ENCODE data around the gene TSPAN5. TPM values are rescaled to one million over a fixed set of nuclear protein-coding genes. Genes with fewer than 3 reads are reported as not detected.

TSPAN5 gene
- total RNA-seq, 6 experiments from 2014 or later, result 59.6 to 75.4 (median 67.6) TPM

DNA sequence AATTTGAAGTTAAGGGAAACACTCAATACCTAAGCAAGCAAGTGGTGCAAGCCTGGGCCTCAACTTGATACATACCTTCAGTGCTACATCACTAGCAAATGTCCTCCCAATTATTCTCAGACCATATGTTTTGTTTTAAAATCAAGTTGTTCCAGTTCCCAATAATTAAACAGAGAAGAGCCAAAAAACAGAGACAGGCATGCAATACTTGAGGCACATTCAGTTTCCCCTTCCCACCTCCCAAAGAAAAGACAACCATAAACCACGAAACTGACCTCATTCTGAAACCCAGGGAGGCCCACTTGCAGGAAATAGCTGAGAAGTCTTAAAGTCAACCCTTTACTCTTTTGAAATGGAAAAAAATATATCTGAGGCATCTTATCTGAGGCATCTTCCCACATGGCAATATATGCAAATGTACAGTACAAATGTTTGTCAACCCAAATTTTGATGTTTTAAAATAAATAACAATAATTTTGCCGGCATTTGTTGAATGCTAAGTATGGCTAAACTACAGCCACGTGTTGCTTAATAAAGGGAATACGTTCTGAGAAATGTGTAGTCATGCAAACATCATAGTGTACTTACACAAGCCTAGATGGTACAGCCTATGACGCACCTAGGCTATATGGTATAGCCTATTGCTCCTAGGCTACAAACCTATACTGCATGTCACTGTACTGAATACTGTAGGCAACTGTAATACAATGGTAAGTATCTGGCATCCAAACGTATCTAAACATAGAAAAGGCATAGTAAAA, 147.5 kb downstream of the TSPAN5 start:
- no peaks in the 10 kb centered on the region for H3K9me3 Mint-ChIP-seq
- H3K36me3 Mint-ChIP-seq (ENCODE audit: low read depth), result peaks cover 11% of the 10 kb centered on the region
- TF ChIP-seq, protein P1, sequence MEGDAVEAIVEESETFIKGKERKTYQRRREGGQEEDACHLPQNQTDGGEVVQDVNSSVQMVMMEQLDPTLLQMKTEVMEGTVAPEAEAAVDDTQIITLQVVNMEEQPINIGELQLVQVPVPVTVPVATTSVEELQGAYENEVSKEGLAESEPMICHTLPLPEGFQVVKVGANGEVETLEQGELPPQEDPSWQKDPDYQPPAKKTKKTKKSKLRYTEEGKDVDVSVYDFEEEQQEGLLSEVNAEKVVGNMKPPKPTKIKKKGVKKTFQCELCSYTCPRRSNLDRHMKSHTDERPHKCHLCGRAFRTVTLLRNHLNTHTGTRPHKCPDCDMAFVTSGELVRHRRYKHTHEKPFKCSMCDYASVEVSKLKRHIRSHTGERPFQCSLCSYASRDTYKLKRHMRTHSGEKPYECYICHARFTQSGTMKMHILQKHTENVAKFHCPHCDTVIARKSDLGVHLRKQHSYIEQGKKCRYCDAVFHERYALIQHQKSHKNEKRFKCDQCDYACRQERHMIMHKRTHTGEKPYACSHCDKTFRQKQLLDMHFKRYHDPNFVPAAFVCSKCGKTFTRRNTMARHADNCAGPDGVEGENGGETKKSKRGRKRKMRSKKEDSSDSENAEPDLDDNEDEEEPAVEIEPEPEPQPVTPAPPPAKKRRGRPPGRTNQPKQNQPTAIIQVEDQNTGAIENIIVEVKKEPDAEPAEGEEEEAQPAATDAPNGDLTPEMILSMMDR (IDR thresholded peaks at IDR 0.05), result no peak
- peak; percentile 81 for DNase-seq
- no peaks in the 10 kb centered on the region; the same call in 1 of the 2 replicates for H3K27me3 Mint-ChIP-seq (ENCODE audit: insufficient read depth)
- H3K4me3 Mint-ChIP-seq, result peak overlapping the region; percentile 68
- H3K4me1 Mint-ChIP-seq (ENCODE audit: low read depth), result peaks cover 93% of the 10 kb centered on the region
- peak overlapping the region; percentile 93 for H3K27ac Mint-ChIP-seq

DNA sequence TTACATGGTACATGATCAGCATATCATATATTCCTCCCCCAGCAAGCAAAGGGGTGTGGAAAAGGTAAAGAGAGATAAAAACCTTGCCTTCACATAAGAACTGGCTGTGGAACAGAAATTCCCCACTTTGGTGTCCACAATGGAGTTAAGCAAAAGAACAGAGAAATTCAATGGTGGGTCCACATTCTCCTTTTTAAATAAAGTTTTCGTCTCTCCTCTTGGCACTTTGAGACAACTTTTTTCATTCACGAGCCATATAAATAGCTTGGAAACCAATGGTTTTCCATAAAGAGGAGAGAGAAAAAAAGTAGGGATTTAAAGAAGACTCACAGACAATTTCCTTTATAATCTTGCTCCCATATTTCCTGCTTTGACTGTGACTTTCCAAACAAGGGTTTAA, 148.1 kb downstream of the TSPAN5 start:
- no peaks in the 10 kb centered on the region; the same call in 1 of the 2 replicates for H3K27me3 Mint-ChIP-seq (ENCODE audit: insufficient read depth)
- H3K27ac Mint-ChIP-seq, result peak overlapping the region; percentile 93
- no peak for DNase-seq
- H3K36me3 Mint-ChIP-seq (ENCODE audit: low read depth), result peaks cover 17% of the 10 kb centered on the region
- TF ChIP-seq, protein P1 (IDR thresholded peaks at IDR 0.05), result no peak
- peak overlapping the region; percentile 68 for H3K4me3 Mint-ChIP-seq
- no peaks in the 10 kb centered on the region for H3K9me3 Mint-ChIP-seq
- H3K4me1 Mint-ChIP-seq (ENCODE audit: low read depth), result peaks cover 93% of the 10 kb centered on the region

DNA sequence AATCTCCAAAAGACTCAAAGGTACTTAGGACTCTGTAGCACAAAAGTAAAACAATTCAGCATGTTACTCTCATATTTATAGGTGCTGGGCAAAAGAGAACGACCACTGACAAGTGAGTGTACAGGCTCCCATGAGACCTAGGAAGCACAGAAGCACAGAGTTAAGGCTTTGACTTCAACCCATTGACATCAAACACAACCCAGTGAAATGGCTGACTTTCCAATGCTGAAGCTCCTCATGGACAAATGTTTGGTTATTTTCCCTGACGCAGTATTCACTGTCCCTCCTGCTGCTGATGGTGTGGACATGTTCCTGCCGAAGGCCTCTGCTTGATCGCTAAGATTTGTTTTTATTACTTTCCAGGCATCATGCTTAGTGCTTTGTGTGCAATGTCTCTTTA, 148.7 kb downstream of the TSPAN5 start:
- H3K9me3 Mint-ChIP-seq, result no peaks in the 10 kb centered on the region
- H3K27me3 Mint-ChIP-seq (ENCODE audit: insufficient read depth), result no peaks in the 10 kb centered on the region; the same call in 1 of the 2 replicates
- peak overlapping the region; percentile 93 for H3K27ac Mint-ChIP-seq
- peaks cover 23% of the 10 kb centered on the region for H3K36me3 Mint-ChIP-seq (ENCODE audit: low read depth)
- TF ChIP-seq, protein P1 (IDR thresholded peaks at IDR 0.05), result no peak
- H3K4me3 Mint-ChIP-seq, result peak overlapping the region; percentile 68
- peaks cover 93% of the 10 kb centered on the region for H3K4me1 Mint-ChIP-seq (ENCODE audit: low read depth)
- no peak for DNase-seq

DNA sequence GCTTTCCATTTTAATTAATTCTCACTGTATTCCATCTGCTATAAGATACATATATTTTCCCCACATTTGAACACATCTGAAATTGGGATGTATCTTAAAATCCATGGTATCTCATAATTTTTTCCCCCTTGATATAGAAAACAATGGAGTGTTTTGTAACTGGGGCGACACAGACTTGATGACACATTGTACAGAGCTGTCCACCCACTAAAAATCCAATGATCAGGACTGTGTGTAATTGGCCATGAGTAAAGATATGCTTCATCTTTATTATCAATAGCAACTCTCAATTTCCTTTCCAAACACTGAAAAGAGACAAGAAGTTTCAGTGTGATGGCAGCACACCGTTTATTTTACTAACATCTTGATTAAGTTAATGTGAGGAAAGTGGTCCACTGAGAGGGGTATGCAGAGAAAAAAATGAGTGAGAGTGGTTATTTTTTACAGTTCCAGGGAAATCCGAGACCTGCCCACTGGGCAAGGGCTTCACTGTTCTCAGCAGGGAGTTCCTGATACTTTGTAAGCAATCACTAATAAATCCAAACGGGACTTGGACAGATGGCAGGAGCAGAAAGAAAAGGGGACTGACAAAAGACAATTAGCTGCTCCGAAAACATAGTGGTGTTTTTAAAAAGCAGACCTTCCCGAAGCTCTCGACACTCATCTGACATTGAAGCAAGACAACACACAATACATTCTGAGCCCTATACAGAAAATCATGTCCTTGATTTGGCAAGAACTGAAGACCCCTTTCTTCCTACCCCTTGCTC, 149.4 kb downstream of the TSPAN5 start:
- H3K9me3 Mint-ChIP-seq, result no peaks in the 10 kb centered on the region
- TF ChIP-seq, protein P1 (IDR thresholded peaks at IDR 0.05), result no peak
- H3K36me3 Mint-ChIP-seq (ENCODE audit: low read depth), result peaks cover 23% of the 10 kb centered on the region
- H3K27me3 Mint-ChIP-seq (ENCODE audit: insufficient read depth), result no peaks in the 10 kb centered on the region; the same call in none of the 2 replicates
- DNase-seq, result no peak
- peak overlapping the region; percentile 68 for H3K4me3 Mint-ChIP-seq
- H3K27ac Mint-ChIP-seq, result peak overlapping the region; percentile 93
- H3K4me1 Mint-ChIP-seq (ENCODE audit: low read depth), result peaks cover 93% of the 10 kb centered on the region

DNA sequence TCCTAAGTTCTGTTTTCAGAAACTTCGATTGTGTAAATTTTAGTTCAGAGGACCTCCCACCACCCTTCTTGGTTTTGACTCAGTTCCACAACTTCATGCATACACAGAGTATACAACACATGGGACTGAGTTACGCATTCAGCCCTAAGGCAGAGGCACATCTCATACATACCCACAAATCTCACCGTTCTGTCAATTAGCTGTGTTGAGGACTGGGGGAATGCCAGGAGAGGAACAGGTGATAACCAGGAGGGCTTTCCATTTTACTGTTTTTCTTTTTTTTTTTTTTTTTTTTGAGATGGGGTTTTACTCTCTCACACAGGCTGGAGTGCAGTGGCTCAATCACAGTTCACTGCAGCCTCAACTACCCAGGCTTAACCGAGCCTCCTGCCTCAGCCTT, 150.2 kb downstream of the TSPAN5 start:
- Mint-ChIP-seq H3K36me3 (ENCODE audit: low read depth) (peaks cover 23% of the 10 kb centered on the region), H3K4me3 (no peak overlapping the region; the same call in 1 of the 2 replicates), H3K4me1 (ENCODE audit: low read depth) (peaks cover 95% of the 10 kb centered on the region), H3K27me3 (ENCODE audit: insufficient read depth) (no peaks in the 10 kb centered on the region; the same call in none of the 2 replicates), H3K9me3 (no peaks in the 10 kb centered on the region), H3K27ac (peak overlapping the region; percentile 93)
- no peak for DNase-seq
- TF ChIP-seq, protein P1 (IDR thresholded peaks at IDR 0.05), result no peak

Measured in HFFc6 (cell line).